ENCODE data around the gene MRPL24.

Gene MRPL24

DNA sequence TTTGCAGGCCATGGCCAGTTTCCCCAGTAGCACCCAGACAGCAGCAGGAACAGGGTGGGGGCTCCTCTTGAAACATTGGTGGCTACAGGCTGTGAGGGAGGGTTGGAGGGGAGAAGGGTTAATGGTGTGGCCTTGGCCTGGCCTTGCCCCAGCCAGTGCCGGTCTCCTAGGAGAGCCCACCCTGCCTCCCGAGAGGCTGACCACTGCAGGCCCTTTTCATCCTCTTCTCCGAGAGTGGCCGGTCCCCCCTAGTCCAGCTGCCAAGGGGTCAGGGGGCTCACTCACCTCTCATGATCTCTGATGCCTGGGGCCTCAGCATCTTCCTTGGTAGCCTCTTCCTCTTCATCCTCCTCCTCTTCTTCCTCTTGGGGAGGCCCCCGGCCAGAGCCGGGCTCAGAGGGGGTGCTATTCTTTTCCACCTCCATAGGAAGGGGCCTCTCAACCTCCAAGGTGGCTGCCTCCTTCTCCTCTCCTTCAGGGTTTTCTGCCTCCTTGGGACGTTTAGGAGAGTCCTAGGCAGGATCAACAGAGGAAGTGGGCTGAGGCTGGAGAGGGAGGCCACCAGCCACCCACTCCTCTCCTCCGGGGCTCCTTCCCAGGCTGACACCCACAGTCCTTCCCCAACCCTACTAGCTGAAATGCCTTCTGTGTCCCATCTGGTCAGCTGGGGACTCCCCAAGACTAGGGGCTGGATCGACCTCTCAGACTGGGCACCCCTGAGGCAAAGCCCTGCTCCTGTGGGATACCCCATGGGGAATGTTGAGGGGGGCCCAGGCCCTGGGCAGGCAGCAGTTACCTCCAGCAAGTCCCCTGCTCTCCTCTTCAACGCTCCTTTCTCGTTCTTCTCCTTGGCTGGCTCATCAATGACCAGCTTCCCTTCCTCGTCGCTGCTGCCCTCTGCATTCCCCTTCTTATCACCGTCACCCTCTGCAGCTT is 2.7 kb upstream of the MRPL24 start:
- no peak for DNase-seq (ENCODE audit: low read depth in 2 of 2)

- DNase-seq (ENCODE audit: low read depth in 2 of 2): no peak
Measured at GRCh38 chr1:156742801-156743200, 1.9 kb upstream of the MRPL24 start.

DNA sequence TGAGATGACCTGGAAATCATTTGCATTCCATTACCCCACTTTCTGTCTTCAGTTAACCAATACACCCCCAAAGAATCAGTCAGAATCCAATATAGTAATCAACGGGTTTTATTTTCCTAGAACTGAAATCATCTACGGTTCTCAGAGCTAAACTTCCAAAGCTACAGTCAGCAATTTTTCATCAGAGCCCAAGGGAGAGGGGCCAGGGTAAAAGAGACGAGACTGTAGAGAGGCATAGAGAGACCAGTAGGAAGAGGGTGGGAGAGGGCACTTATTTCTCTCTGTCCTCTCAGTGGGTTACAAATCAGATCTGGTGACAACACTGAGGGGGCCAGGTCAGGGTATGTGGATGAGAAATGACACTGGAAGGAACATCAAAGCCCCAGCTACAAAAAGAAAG is 1.1 kb upstream of the MRPL24 start:
- no peak for DNase-seq (ENCODE audit: low read depth in 2 of 2)

DNA sequence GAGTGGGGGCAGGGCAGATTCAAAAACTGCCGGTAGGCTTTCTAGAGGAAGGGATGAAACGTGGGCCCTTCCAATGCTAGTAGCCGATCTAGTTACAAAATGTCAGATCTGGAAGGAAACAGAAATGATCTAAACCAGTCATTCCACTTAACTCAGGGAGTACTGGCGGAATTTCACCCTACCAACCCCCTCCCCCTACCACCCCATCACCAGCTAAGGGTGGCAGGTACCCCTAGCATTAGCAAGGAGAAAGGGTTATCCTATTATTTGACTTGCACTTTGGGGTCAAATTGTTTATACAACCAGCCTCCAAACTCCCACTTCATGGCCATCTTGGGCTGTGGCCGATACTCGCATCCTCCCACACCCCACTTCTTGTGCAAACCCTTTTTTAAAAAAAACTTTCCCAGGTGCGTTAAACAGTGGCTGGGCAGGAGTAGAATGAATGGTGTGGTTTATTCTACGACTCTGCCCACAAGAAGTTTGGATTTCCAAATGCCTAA is 644 bp upstream of the MRPL24 start:
- no peak for DNase-seq (ENCODE audit: low read depth in 2 of 2)

GRCh38 chr1:156740237-156740740 is 599 bp downstream of the MRPL24 start:
- no peak for DNase-seq (ENCODE audit: low read depth in 2 of 2)

DNA sequence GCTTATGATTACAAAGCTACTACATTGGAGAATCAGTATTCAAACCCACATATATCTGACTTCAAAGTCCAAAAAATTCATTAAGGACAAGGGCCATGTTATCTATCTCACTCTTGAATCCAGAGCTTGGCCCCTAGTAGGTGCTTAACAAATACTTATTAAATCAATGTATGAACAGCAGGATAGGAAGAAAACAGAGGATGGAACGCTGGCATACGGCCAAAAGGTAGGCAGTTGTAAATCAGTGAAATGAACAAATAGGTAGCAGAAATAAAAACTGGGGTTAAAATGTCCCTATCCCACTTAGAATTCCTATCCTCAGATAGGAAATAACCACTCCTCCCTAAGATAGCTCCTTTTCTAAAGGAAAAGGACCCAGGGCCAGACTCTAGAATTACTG is 2.0 kb downstream of the MRPL24 start:
- DNase-seq (ENCODE audit: low read depth in 2 of 2): no peak

DNA sequence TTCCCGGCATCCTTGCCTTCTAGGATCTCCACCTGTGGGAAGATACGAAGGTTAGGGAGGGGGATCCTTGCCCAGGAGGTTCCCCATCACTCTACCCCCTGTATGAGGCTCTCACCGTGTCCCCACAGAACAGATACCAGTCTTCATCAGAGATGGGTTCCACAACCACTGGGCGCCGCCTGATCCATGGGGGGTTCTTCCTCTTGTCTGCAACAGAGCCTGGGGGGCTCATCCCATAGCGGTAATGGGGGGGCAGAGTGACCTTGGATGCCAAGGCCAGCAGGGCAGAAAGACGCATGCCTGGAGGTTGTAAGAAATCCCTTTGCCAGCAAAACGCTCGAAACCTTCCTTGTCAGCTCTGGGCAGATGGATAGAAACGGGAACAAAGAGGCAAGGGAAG is 2.5 kb downstream of the MRPL24 start:
- no peak for DNase-seq (ENCODE audit: low read depth in 2 of 2)

DNA sequence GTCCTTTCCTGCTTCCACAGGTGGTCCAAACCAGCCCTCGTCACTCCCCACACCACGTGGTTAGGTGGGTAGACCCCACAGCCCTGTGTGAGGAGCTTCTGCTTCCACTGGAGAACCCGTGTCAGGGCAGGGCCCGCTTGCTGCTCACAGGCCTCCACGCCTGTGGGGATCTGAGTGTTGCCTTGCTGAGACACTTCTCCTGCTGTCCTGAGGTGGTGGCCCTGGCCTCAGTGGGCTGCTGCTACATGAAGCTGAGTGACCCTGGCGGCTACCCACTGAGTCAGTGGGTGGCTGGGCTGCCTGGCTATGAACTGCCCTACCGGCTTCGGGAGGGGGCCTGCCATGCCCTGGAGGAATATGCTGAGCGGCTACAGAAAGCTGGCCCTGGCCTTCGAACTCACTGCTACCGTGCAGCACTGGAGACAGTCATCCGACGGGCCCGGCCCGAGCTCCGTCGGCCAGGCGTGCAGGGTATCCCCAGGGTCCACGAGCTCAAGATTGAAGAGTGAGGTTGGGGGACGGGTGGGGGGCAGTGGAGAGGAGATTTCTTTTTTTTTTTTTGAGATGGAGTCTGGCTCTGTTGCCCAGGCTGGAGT is 6.8 kb downstream of the MRPL24 start:
- DNase-seq (ENCODE audit: low read depth in 2 of 2): no peak

DNA sequence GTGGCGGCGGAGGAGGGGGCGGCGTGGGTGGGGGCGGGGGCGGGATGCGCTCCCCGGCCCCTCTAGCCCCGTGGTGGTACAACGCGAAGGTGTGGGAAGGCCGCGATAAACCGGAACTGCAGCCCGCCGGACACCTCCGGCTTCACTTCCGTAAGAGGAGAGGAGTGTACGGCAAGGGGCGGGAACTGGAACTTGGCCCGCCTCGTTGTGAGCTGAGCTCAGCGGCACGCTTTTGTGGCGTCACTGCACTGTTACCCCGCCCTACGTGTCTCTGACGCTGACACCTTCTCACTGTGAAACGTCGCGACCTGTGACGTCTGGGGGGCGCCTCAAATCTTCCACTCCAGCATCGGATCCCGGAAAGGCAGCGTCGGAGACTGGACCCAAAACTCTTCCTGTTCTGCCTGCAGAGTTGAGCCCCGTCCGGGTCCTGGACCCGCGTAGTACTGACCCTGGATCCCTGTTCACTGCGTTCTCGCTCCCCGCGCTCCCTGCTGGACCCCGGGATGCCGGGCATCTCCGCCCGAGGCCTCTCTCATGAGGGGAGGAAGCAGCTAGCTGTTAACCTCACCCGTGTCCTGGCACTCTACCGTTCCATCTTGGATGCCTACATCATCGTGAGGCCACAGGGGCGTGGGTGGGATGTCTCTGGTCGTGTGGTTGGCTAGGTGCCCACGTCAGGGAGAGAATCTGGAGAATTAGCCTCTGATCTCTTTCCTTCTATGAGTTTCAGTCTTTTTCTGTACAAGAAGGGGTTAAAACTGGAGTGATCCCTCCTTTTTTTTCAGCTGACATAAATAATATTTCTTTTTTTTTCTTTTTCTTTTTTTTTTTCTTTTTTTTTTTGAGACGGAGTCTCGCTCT is 12.1 kb downstream of the MRPL24 start, which contains the start of gene ISG20L2:
Gene ISG20L2 (minus strand): TSS at position 168 of the 864 bp plus-strand sequence. CDS start 1,114 bp downstream, outside the sequence.
- peak; percentile 83 to 91 for DNase-seq (ENCODE audit: low read depth in 2 of 2)

DNA sequence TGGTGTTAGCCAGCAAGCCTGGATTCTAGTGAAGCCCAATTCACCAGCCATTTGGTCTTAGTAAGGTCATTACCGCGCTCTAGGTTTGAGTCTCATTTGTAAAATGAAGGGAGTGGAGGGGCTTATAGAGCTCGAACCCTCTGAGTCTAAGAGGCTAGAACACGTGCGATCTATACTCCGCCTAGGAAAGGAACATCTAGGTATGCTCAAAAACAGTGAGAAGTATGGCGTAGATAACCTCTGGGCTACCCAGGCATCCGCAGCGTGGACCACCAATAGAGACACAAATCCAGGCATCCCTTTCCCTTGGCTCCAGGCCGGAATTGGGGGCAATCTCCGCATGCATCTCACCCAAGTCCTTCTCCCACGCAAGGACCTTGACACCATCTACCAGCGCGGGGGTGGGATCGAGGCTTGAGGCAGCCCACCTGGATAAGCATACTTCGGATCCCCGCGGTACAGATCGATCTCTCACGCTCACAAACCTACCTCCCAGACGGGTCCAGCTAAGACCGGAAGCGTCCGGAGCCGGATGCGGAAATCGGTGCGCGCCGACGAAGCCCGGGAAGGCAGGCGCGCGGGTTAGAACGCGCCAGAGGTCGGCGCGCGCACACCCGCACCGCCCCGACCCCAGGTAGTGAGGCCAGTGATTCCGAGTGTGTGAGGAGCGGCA is 12.8 kb downstream of the MRPL24 start, which contains the start of gene METTL25B:
Gene METTL25B (plus strand): TSS at position 544 of the 673 bp plus-strand sequence. CDS start 636 bp downstream, outside the sequence.
- peak; percentile 54 to 73 for DNase-seq (ENCODE audit: low read depth in 2 of 2)

DNA sequence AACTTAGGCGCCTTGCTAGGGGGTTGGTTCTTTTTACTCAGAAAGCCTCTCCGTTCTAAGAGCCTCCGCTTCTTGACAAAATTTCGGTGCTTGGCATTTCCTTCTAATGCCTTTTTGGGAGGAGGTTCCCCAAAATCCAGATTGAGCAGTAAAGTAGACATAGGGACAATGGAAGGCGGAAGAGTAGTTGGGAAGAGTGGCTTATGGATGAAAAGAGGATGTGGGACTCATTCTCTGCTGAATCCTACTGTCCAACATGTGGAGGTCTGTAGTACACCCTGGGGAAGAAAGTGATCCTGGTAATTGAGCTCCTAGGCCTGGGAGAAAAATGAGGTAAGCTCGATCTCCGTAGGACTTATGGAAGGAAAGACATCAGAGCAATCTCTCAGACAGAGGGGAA is 13.4 kb downstream of the MRPL24 start:
- DNase-seq (ENCODE audit: low read depth in 2 of 2): no peak

- DNase-seq (ENCODE audit: low read depth in 2 of 2): peak in 1 of 2 donors; percentile 36
Measured at GRCh38 chr1:156726549-156727226, 14.2 kb downstream of the MRPL24 start.

DNA sequence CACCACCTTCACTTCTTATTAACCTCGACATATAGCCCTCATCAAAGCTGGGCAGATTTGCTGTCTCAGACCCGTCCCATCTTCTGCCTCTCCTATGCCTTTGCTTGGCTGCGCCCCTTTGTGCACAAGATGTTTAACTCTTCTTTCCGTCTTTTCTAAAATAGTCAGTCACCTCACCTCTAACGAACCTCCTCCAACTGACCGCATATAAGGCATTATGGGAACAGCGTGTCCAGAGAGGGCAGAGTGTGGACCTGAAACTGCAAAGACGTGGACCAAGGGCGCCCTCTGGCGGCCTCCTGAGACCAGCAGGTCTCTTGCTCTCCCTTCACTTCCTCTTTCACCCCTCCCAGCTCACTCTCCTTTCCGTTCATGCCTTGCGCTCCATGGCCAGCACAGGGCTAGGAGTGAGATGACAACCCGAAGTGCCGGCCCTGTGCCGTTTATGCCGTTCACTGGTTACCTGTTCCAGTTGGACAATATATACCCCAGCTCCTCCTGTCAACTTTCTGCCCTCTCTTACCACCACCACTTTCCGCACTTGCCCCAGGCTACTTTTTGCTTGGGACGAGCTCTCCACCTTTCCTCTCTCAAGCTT is 15.1 kb downstream of the MRPL24 start:
- peak; percentile 68 to 73 for DNase-seq (ENCODE audit: low read depth in 2 of 2)

GRCh38 chr1:156721535-156721934 is 19.4 kb downstream of the MRPL24 start:
- no peak for DNase-seq (ENCODE audit: low read depth in 2 of 2)

DNA sequence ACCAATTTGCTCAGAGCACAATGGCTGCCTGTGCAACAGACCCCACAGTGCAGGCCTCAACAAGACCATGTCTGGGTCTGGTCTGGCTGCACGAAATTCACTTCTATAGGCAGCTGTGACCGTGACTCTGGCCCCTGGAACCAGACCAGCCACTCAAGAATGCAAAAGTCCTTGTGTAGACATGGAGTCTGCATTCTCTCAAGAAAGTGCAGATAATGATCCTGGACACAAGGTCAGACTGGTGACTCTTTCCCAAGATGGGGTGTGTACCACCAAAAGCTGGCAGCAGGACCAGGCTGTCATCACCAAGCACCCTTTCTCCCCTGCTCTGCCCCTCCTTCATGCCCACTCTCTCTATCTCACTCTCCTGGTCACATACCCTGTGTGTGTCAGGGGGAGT is 19.8 kb downstream of the MRPL24 start:
- no peak for DNase-seq (ENCODE audit: low read depth in 2 of 2)

- DNase-seq (ENCODE audit: low read depth in 2 of 2): no peak
Measured at GRCh38 chr1:156717351-156717750, 23.5 kb downstream of the MRPL24 start.

DNA sequence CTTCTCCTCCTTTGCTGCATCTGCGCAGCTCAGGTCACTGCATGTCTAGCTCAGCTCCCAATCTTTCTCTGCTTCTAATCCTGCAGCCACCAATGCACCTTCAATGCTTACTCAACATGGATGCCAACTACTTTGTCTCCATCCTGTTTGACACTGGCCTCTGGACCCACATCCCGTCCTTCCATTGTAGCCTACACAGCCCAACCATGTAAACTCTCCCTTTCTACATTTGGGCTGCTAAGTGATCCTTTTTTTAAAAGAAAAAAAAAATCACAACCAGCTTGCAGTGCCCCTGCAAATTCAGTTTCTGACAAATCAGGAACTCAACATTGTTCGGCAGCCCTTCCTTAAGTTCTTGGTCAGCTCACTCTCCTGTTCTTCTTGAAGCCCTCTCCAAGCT is 26.1 kb downstream of the MRPL24 start:
- DNase-seq (ENCODE audit: low read depth in 2 of 2): no peak

- DNase-seq (ENCODE audit: low read depth in 2 of 2): no peak
Measured at GRCh38 chr1:156712626-156713025, 28.3 kb downstream of the MRPL24 start.

- DNase-seq (ENCODE audit: low read depth in 2 of 2): no peak
Measured at GRCh38 chr1:156711011-156711817, 29.7 kb downstream of the MRPL24 start.

Data from activated CD4-positive, alpha-beta T cell treated with anti-CD3 and anti-CD28 coated beads for 24 hours (primary cell).